NCI-H524 (cell line): ENCODE data around the gene ESPNL.

Experiments
- DNase-seq, 2 experiments: peaks; one replicate each; lab custom pipeline; 2025; lab: John Stamatoyannopoulos, UW

ESPNL gene

GRCh38 chr2:238075397-238075796 lies 24.7 kb upstream of the ESPNL start:
- DNase-seq: no peak

GRCh38 chr2:238077292-238077691 lies 22.8 kb upstream of the ESPNL start:
- DNase-seq: peak in 1 of 2 experiments; percentile 23

- no peak for DNase-seq
These were observed 20.2 kb upstream of the ESPNL start for GRCh38 chr2:238079874-238080327.

- DNase-seq: no peak
These were observed 19.6 kb upstream of the ESPNL start for GRCh38 chr2:238080518-238080917.

- no peak for DNase-seq
These were observed 19.0 kb upstream of the ESPNL start for GRCh38 chr2:238081150-238081549.

GRCh38 chr2:238081561-238081960 lies 18.6 kb upstream of the ESPNL start:
- DNase-seq: no peak

GRCh38 chr2:238082151-238082550 lies 18.0 kb upstream of the ESPNL start:
- DNase-seq: no peak

GRCh38 chr2:238082827-238083226 lies 17.3 kb upstream of the ESPNL start:
- DNase-seq: no peak

- DNase-seq: no peak
These were observed 16.2 kb upstream of the ESPNL start for GRCh38 chr2:238083919-238084318.

GRCh38 chr2:238084761-238085160 lies 15.4 kb upstream of the ESPNL start:
- no peak for DNase-seq

- no peak for DNase-seq
These were observed 14.2 kb upstream of the ESPNL start for GRCh38 chr2:238085899-238086298.

GRCh38 chr2:238087211-238087610 lies 12.9 kb upstream of the ESPNL start:
- DNase-seq: no peak

- DNase-seq: no peak
These were observed 9.3 kb upstream of the ESPNL start for GRCh38 chr2:238090887-238091286.

- DNase-seq: no peak
These were observed 8.6 kb upstream of the ESPNL start for GRCh38 chr2:238091436-238092060.

- no peak for DNase-seq
These were observed 7.6 kb upstream of the ESPNL start for GRCh38 chr2:238092486-238093035.

- DNase-seq: no peak
These were observed 6.7 kb upstream of the ESPNL start for GRCh38 chr2:238093181-238094140.

- DNase-seq: no peak
These were observed 5.6 kb upstream of the ESPNL start for GRCh38 chr2:238094438-238095022.

GRCh38 chr2:238095143-238095542 lies 5.0 kb upstream of the ESPNL start:
- no peak for DNase-seq

GRCh38 chr2:238096311-238097011 lies 3.7 kb upstream of the ESPNL start:
- peak in 1 of 2 experiments; percentile 11 for DNase-seq

- DNase-seq: no peak
These were observed 2.7 kb upstream of the ESPNL start for GRCh38 chr2:238097201-238097987.
